GM10266 (cell line): ENCODE data around the gene ELOVL6.

Experiments used
- DNase-seq: peaks from one replicate; pipeline ENCODE4 v3.0.0; 2012; ENCODE audit errors: extremely low spot score
- TF ChIP-seq, protein P1 (sequence below): IDR thresholded peaks from 2 replicates; pipeline ENCODE4 v1.5.1; 2012; ENCODE audit warnings: mild to moderate bottlenecking, low read depth; ENCODE audit not compliant: control insufficient read depth, insufficient read depth; ENCODE audit errors: missing control alignments

ELOVL6 gene

GRCh38 chr4:110124711-110125110 is 73.7 kb downstream of the ELOVL6 start:
- no peak for DNase-seq
- TF ChIP-seq, protein P1, sequence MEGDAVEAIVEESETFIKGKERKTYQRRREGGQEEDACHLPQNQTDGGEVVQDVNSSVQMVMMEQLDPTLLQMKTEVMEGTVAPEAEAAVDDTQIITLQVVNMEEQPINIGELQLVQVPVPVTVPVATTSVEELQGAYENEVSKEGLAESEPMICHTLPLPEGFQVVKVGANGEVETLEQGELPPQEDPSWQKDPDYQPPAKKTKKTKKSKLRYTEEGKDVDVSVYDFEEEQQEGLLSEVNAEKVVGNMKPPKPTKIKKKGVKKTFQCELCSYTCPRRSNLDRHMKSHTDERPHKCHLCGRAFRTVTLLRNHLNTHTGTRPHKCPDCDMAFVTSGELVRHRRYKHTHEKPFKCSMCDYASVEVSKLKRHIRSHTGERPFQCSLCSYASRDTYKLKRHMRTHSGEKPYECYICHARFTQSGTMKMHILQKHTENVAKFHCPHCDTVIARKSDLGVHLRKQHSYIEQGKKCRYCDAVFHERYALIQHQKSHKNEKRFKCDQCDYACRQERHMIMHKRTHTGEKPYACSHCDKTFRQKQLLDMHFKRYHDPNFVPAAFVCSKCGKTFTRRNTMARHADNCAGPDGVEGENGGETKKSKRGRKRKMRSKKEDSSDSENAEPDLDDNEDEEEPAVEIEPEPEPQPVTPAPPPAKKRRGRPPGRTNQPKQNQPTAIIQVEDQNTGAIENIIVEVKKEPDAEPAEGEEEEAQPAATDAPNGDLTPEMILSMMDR, result no peak

DNA sequence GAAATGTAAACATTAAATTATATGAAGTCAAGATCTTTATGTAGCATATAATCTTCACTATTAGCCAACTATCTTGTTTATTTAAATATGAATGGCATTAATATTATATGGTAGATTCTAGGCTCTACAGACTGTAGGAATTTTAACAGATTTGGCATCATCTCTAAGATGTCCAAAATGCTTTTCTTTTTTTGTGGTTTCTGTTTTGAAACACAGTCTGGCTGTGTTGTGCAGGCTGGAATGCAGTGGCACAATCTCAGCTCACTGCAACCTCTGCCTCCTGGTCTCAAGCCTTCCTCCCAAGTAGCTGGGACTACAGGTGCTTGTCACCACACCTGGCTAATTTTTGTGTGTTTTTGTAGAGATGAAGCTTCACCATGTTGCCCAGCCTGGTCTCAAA is 76.2 kb downstream of the ELOVL6 start:
- TF ChIP-seq, protein P1, result no peak
- DNase-seq, result no peak

DNA sequence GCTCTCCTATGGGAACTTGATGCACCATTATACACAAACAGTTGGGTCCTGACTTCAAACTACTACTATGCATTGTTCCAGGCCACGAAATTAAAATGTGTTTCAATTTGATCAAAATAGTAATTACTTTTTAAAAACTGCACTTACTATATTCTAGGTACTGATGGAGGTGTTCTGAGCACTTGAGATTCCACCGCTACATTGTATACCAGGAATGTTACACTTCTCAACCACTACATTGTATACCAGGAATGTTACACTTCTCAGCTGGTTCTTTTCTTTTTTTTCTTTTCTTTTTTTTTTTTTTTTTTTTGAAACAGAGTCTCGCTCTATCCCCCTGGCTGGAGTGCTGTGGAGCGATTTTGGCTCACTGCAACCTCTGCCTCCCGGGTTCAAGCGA is 77.9 kb downstream of the ELOVL6 start:
- no peak for DNase-seq
- TF ChIP-seq, protein P1, result no peak

DNA sequence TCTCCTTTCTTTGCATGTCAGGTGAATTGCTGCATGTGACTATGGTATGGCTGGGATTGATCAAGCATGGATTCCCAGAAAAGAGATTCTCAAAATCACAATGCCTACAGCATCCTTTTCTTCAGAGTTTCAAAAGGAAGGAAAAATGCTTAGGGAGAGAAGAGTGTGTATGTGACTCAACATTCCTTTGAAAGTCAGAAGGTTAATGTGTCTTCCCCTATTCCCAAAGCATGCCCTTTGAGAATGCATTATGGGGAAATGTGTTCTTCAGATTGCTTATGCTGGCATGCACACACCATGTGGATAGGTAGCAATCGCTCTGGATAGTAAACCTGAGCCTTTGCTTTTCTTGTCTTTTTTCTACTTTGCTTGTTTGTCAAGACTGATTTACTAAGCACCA is 78.5 kb downstream of the ELOVL6 start:
- DNase-seq, result no peak
- TF ChIP-seq, protein P1, result no peak

- TF ChIP-seq, protein P1, result no peak
- DNase-seq, result peak; percentile 7
These were observed 79.1 kb downstream of the ELOVL6 start for GRCh38 chr4:110119337-110119736.

DNA sequence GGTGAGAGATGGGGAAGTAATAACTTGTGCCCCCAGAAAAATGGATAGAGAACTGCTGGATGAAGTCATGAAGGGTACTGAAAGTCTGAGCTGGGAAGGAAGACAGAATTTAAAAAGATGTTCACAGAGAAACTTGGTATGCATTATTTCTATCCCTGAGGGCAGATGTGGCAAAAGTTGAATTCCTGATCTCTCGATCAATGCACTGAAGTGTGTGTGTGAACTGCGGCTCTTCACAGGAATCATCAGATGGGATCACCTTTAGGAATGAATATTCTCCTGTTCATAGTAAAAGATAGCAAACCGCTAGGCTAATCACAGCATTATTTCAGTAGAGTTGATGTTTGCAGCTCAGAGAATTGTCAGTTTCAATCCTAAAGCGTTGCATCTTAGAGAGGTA is 86.4 kb downstream of the ELOVL6 start:
- DNase-seq, result no peak
- TF ChIP-seq, protein P1, result no peak

- TF ChIP-seq, protein P1, result no peak
- no peak for DNase-seq
These were observed 89.0 kb downstream of the ELOVL6 start for GRCh38 chr4:110109455-110109854.
